Measurements from ENCODE around the gene SLCO2A1.

The SLCO2A1 gene

DNA sequence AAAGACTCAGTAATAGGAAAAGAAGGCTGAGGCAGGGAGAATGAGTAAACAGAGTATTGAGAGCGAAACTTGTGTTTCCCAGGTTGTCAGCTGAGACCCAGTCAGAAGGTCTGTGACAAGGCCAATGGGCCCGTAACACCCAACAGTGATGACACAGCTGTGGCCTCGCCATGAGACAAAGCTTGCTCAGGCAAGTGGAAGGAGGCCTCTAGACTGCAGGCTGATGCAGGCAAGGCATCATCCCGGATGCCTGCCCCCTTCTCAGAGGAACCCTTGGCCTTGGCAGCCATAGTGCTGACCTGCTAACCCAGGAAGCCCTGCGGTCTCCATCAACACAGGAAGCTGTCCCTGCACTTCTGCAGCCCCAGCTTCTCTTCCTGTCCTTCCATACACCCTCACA lies 149.4 kb downstream of the SLCO2A1 start:
- DNase-seq (ENCODE audit: low read depth) = peak; percentile 10
- H3K4me3 ChIP-seq (ENCODE audit: low read depth, low read length) = no peak overlapping the region
- TF ChIP-seq, protein P1, sequence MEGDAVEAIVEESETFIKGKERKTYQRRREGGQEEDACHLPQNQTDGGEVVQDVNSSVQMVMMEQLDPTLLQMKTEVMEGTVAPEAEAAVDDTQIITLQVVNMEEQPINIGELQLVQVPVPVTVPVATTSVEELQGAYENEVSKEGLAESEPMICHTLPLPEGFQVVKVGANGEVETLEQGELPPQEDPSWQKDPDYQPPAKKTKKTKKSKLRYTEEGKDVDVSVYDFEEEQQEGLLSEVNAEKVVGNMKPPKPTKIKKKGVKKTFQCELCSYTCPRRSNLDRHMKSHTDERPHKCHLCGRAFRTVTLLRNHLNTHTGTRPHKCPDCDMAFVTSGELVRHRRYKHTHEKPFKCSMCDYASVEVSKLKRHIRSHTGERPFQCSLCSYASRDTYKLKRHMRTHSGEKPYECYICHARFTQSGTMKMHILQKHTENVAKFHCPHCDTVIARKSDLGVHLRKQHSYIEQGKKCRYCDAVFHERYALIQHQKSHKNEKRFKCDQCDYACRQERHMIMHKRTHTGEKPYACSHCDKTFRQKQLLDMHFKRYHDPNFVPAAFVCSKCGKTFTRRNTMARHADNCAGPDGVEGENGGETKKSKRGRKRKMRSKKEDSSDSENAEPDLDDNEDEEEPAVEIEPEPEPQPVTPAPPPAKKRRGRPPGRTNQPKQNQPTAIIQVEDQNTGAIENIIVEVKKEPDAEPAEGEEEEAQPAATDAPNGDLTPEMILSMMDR (IDR thresholded peaks at IDR 0.05; ENCODE audit: low read depth, low read length, missing control alignments) = no peak

GRCh38 chr3:133878518-133878917 lies 151.2 kb downstream of the SLCO2A1 start:
- TF ChIP-seq, protein P1 (IDR thresholded peaks at IDR 0.05; ENCODE audit: low read depth, low read length, missing control alignments) = no peak
- no peak overlapping the region for H3K4me3 ChIP-seq (ENCODE audit: low read depth, low read length)
- no peak for DNase-seq (ENCODE audit: low read depth)

All from GM12864 (cell line).